HepG2 (cell line): ENCODE results near the gene SECTM1. TPM values are rescaled to one million over a fixed set of nuclear protein-coding genes. Genes with fewer than 3 reads are reported as not detected.

Experiments used
- HIC2 ChIP-seq: sonication (generic); formaldehyde crosslinking; IDR thresholded peaks from 2 replicates; pipeline ENCODE4 v1.9.0; 2022; ENCODE audit warnings: low read depth, missing genetic modification reagents
- HMGA1 ChIP-seq: sonication (generic); formaldehyde crosslinking; conservative IDR thresholded peaks from 2 replicates; pipeline ENCODE4 v1.4.0; 2020; ENCODE audit warnings: missing genetic modification reagents
- KAT8 ChIP-seq: IDR thresholded peaks from 2 replicates; pipeline ENCODE4 v1.6.1; 2016; ENCODE audit warnings: missing genetic modification reagents, missing compliant biosample characterization
- KLF6 ChIP-seq: IDR thresholded peaks from 2 replicates; pipeline ENCODE4 v1.8.0; 2016; ENCODE audit warnings: missing biosample characterization, missing genetic modification reagents
- RFXAP ChIP-seq: sonication (generic); formaldehyde crosslinking; IDR thresholded peaks from 2 replicates; pipeline ENCODE4 v1.4.0; 2020; ENCODE audit warnings: missing genetic modification reagents, borderline replicate concordance
- SAFB2 ChIP-seq: sonication (generic); formaldehyde crosslinking; IDR thresholded peaks from 2 replicates; pipeline ENCODE4 v1.5.1; 2020; ENCODE audit warnings: missing genetic modification reagents, low read depth, mild to moderate bottlenecking, borderline replicate concordance
- TCF7L2 ChIP-seq: IDR thresholded peaks from 2 replicates; pipeline ENCODE4 v1.6.1; 2011; ENCODE audit warnings: mild to moderate bottlenecking, low read depth, low read length, moderate library complexity
- TRIM22 ChIP-seq: fragments of 450-650 bp; IDR thresholded peaks from 2 replicates; pipeline ENCODE4 v1.6.1; 2017
- ZBED4 ChIP-seq: sonication (generic); formaldehyde crosslinking; IDR thresholded peaks from 2 replicates; pipeline ENCODE4 v1.4.0; 2020; ENCODE audit warnings: missing genetic modification reagents, borderline replicate concordance
- ZBTB10 ChIP-seq: sonication (generic); formaldehyde crosslinking; IDR thresholded peaks from 2 replicates; pipeline ENCODE4 v1.4.0; 2020; ENCODE audit warnings: missing genetic modification reagents, borderline replicate concordance
- ZFAT ChIP-seq: sonication (generic); formaldehyde crosslinking; conservative IDR thresholded peaks from 2 replicates; pipeline ENCODE4 v1.8.1; 2023; ENCODE audit warnings: missing genetic modification reagents, inconsistent platforms
- ZFY ChIP-seq: sonication (generic); formaldehyde crosslinking; IDR thresholded peaks from 2 replicates; pipeline ENCODE4 v1.4.0; 2020; ENCODE audit warnings: missing genetic modification reagents
- ZNF350 ChIP-seq: sonication (generic); formaldehyde crosslinking; IDR thresholded peaks from 2 replicates; pipeline ENCODE4 v1.4.0; 2020; ENCODE audit warnings: mild to moderate bottlenecking, low read depth, missing genetic modification reagents, borderline replicate concordance
- ZNF430 ChIP-seq: sonication (generic); formaldehyde crosslinking; IDR thresholded peaks from 2 replicates; pipeline ENCODE4 v1.9.0; 2021; ENCODE audit warnings: mild to moderate bottlenecking, missing genetic modification reagents
- ZNF644 ChIP-seq: IDR thresholded peaks from 2 replicates; pipeline ENCODE4 v1.6.1; 2016; ENCODE audit warnings: low read depth
- polyA plus RNA-seq, 8 experiments: library from polyadenylated mRNA; depleted of rRNA in 3 of 8; stranded (reverse) in 7 of 8; unstranded in 1 of 8; fragments of >200 nt; fragmentation: Illumina TruSeq in 4 of 8; extraction: Trizol in 4 of 8; gene quantifications; 2 replicates each; pipeline versions ENCODE4 v1.2.1 to v1.2.3, GENCODE V29; 2011 to 2016; ENCODE audit warnings: low read depth in 4 of 8, missing spikeins in 1 of 8, mixed read lengths in 1 of 8; ENCODE audit not compliant: insufficient read depth in 1 of 8
- total RNA-seq, 5 experiments: library from RNA; depleted of rRNA; stranded (reverse); fragments of >200 nt; fragmentation: Illumina TruSeq; extraction: Trizol; gene quantifications; 2 replicates each; pipeline ENCODE4 v1.2.3, GENCODE V29; 2016; ENCODE audit warnings: low read depth in 1 of 5

SECTM1 gene
- total and polyA plus RNA-seq, 2 of the 13 experiments (the other 11 are each of a cell fraction or from before 2014, with no cell fraction given), result 3.5 to 5.3 TPM

GRCh38 chr17:82355770-82356427 is 22.3 kb upstream of the SECTM1 start (continued):
- TF ChIP-seq ZBED4 (CRISPR knock-in tag), result no peak
- TF ChIP-seq ZBTB10, result 0 out of 2 replicates have a peak, but pooled peaks have one; percentile 56
- TF ChIP-seq ZNF350 (CRISPR knock-in tag), result no peak
- TF ChIP-seq HMGA1 (CRISPR knock-in tag), result no peak
- TF ChIP-seq SAFB2 (CRISPR knock-in tag), result no peak
- TF ChIP-seq ZNF644 (CRISPR knock-in tag), result no peak
- peak; percentile 23; the same call in 1 of the 2 replicates for TF ChIP-seq HIC2 (CRISPR knock-in tag)
- peak; percentile 58; the same call in 1 of the 2 replicates for TF ChIP-seq ZNF430 (CRISPR knock-in tag)
- 0 out of 2 replicates have a peak, but pooled peaks have one; percentile 21 for TF ChIP-seq KAT8 (CRISPR knock-in tag)
- no peak for TF ChIP-seq RFXAP
- no peak for TF ChIP-seq TCF7L2
- no peak for TF ChIP-seq KLF6 (CRISPR knock-in tag)
- peak; percentile 27 for TF ChIP-seq ZFY (CRISPR knock-in tag)
- no peak for TF ChIP-seq TRIM22
- TF ChIP-seq ZFAT (CRISPR knock-in tag), result no peak
